Measurements from ENCODE around the gene COL15A1.

The COL15A1 gene

DNA sequence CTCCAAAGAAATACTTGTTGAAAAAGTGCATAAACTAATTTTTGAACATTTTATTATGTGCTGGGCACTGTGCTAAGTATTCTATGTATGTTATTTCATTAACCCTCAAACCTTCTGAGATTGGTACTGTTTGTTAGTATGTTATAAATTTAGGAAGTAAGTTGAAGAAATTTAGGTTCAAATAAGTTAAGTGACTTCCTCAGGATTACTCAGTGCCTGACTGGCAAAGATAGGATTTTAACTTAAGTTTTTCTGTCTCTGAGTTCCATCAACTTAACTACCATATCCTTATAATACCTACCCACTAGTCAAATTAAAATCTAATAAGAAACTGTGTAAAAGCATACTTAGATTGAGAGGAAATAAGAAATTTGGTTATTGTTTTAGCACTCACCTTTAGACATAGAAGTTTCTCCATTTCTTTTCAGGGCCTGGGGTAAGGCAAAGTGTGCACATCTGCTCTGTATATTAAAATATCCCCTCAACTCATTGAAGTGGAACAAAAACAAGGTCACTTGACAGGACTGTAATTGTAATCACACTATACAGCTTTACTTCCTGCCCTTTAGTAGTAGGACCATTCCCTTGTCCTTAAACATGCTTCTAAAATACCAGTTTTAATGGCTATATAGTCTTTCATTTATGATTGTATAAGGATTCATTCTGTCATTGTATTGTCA, 176.4 kb downstream of the COL15A1 start:
- no peak for DNase-seq
